Measurements from ENCODE around the gene NR2C2AP. TPM values are rescaled to one million over a fixed set of nuclear protein-coding genes. Genes with fewer than 3 reads are reported as not detected.
"Not testable (repeated sequence)": the region's sequence is repeated elsewhere in the genome, so short reads cannot be mapped to it uniquely, and the experiment has no call there.

Gene NR2C2AP, protein sequence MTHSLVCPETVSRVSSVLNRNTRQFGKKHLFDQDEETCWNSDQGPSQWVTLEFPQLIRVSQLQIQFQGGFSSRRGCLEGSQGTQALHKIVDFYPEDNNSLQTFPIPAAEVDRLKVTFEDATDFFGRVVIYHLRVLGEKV
- 5.5 TPM for total RNA-seq
- long read RNA-seq, transcript NR2C2AP-201 (5 exons, 1,293 nt): major isoform, 7 of 13 reads
- long read RNA-seq, partial matches to known transcripts: 0 of 13 reads
- long read RNA-seq, other reads (novel, unspliced or antisense): 6 of 13 reads

DNA sequence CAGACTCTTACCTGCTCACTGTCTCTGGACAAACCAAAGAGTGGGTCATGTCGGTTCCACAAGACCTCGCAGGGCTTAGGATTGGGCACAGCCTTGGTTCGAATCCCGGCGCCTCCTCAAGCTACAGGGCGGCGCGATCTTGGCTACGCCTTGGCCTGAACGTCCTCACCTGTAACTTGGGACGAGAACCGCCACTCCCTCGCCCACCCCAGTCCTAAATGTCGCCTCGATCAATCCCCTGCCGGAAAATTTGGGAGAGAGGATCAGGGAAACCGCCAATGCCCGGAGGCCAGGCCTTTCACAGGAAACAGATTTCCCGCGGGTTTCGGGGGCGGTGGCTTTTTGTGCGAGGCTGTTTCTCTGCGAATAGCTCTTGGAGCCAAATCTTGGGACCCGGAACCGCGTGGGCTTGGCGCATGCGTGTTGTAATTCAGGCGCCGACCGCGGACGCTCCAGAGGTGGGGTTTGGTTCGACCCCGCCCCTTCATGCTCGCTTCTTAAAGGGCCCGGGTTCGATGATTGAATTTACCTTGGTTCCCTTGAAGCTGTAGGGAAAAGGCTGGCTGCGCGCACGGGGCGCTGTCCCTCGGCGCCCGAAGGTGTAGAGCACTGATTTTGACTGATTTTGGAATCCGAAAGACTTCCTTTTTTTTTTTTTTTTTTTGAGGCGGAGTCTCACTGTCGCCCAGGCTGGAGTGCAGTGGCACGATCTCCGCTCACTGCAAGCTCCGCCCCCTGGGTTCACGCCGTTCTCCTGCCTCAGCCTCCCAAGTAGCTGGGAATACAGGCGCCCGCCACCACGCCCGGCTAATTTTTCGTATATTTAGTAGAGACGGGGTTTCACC lies at the start of gene NR2C2AP:
NR2C2AP (minus strand) TSS at position 403 of the 845 bp plus-strand sequence; CDS start at position 49, 354 bp downstream.
- peak; percentile 95 for DNase-seq
- intact Hi-C loops (cut with micrococcal nuclease): no loop called here
- ATAC-seq: peak; percentile 95

- ATAC-seq (no peak), DNase-seq (no peak)
Measured at GRCh38 chr19:19250196-19250801, 47.1 kb upstream of the NR2C2AP start.

GRCh38 chr19:19240476-19240875 lies 37.3 kb upstream of the NR2C2AP start:
- DNase-seq (no peak), ATAC-seq (no peak)
- intact Hi-C loops (cut with micrococcal nuclease): no loop called here

More at GRCh38 chr19:19250196-19250801, 47.1 kb upstream of the NR2C2AP start:
- intact Hi-C loops (cut with micrococcal nuclease): no loop called here

DNA sequence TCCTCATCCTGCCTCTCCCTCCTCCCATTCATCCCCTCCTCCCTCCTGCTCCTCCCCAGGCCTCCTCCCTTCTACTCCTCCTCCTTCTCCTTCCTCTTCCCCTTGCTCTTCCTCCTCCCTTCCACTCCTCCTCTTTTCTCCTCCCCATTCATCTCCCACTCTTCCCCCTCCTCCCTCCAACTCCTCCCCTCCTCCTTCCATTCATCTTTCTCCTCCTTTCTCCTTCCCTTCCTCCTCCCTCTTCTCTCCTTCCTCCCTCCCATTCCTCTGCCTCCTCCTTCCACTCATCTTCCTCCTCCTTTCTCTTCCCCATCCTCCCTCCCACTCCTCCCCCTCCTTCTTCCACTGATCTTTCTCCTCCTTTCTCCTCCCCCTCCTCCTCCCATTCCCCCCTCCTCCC lies 36.5 kb upstream of the NR2C2AP start:
- no peak for DNase-seq
- no peak for ATAC-seq
- intact Hi-C loops (cut with micrococcal nuclease): no loop called here

- no peak for ATAC-seq
- DNase-seq: no peak
- intact Hi-C loops (cut with micrococcal nuclease): no loop called here
Measured at GRCh38 chr19:19238126-19238894, 35.1 kb upstream of the NR2C2AP start.

GRCh38 chr19:19236173-19236572 lies 33.0 kb upstream of the NR2C2AP start:
- no peak for ATAC-seq
- intact Hi-C loops (cut with micrococcal nuclease): no loop called here
- no peak for DNase-seq

GRCh38 chr19:19234220-19234816 lies 31.1 kb upstream of the NR2C2AP start:
- ATAC-seq (no peak), DNase-seq (no peak)
- intact Hi-C loops (cut with micrococcal nuclease): no loop called here

GRCh38 chr19:19232261-19232721 lies 29.1 kb upstream of the NR2C2AP start:
- DNase-seq (no peak), ATAC-seq (no peak)
- intact Hi-C loops (cut with micrococcal nuclease): no loop called here

- ATAC-seq (no peak), DNase-seq (no peak)
- intact Hi-C loops (cut with micrococcal nuclease): no loop called here
Measured at GRCh38 chr19:19230999-19231398, 27.8 kb upstream of the NR2C2AP start.

DNA sequence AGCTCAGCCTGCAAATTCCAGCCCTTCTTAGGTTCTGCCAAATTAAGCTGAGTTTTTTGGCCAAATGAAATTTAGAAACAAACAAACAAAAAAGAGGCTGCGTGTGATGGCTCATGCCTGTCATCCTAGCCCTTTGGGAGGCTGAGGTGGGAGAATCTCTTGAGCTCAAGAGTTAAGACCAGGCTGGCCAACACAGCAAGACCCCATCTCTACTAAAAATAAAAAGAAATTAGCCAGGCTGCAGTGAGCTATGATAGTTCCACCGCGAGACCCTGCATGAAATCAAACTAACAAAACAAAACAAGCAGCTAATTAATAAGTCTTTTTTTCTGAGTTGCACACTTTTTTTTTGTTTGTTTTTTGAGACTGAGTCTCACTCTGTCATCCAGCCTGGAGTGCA lies 26.5 kb upstream of the NR2C2AP start:
- intact Hi-C loops (cut with micrococcal nuclease): no loop called here
- DNase-seq: no peak
- ATAC-seq: no peak

DNA sequence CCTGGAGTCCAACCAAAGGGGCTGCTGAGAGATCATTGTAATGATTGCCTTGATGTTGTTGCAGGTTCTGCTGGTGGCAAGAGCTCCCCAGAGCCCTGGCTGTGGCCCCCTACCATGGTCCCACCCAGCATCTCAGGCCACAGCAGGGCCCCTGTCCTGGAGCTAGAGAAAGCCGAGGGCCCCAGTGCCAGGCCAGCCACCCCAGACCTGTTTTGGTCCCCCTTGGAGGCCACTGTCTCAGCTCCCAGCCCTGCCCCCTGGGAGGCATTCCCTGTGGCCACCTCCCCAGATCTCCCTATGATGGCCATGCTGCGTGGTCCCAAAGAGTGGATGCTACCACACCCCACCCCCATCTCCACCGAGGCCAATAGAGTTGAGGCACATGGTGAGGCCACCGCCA lies 24.0 kb upstream of the NR2C2AP start:
- DNase-seq (no peak), ATAC-seq (no peak)
- intact Hi-C loops (cut with micrococcal nuclease): no loop called here

DNA sequence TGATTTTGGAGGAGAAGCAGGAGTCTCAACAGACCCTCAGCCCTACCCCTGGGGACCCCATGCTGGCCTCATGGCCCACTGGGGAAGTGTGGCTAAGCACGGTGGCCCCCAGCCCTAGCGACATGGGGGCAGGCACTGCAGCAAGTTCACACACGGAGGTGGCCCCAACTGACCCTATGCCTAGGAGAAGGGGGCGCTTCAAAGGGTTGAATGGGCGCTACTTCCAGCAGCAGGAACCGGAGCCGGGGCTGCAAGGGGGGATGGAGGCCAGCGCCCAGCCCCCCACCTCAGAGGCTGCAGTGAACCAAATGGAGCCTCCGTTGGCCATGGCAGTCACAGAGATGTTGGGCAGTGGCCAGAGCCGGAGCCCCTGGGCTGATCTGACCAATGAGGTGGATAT lies 23.4 kb upstream of the NR2C2AP start:
- ATAC-seq (no peak), DNase-seq (no peak)
- intact Hi-C loops (cut with micrococcal nuclease): no loop called here

- ATAC-seq (no peak), DNase-seq (no peak)
- intact Hi-C loops (cut with micrococcal nuclease): no loop called here
Measured at GRCh38 chr19:19226204-19226603, 23.0 kb upstream of the NR2C2AP start.

DNA sequence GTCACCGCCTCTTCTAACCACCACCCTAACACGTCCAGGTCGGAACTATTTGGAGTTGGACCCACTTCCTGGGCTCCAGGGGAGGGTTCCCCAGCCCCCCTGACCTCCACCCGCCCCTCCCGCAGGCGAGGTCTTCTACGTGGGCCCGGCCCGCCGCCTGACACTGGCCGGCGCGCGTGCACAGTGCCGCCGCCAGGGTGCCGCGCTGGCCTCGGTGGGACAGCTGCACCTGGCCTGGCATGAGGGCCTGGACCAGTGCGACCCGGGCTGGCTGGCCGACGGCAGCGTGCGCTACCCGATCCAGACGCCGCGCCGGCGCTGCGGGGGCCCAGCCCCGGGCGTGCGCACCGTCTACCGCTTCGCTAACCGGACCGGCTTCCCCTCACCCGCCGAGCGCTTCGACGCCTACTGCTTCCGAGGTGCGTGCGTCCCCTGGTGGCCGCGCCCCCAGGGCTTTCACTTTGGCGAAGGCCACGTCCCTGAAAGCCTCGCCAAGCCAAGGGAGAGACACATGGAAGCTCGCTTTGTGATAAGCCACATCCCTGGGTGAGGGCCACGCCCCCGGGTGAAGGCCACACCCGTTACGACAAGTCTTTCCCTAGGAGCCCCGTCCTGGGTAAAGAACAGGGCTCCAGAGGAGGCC lies 21.8 kb upstream of the NR2C2AP start:
- ATAC-seq (peak; percentile 63), DNase-seq (peak; percentile 67)
- intact Hi-C loops (cut with micrococcal nuclease): no loop called here

GRCh38 chr19:19224150-19224851 lies 21.1 kb upstream of the NR2C2AP start:
- intact Hi-C loops (cut with micrococcal nuclease): no loop called here
- ATAC-seq (no peak), DNase-seq (no peak)

DNA sequence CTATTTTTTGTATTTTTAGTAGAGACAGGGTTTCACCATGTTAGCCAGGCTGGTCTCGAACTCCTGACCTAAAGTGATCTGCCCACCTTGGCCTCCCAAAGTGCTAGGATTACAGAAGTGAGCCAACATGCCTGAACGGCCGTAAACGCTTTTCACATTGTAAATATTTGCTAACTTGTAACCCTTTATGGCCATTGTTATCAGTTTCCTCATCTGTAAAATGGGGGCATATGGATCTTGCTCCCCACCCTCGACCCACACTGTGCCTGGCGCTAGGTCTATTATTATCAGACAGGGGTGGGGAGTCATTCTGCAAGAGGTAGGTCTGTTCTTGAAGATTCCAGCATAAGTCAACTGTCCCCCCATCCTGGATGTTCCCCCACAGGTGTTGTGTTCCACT lies 20.4 kb upstream of the NR2C2AP start:
- intact Hi-C loops (cut with micrococcal nuclease): no loop called here
- ATAC-seq (no peak), DNase-seq (no peak)

- no peak for DNase-seq
- intact Hi-C loops (cut with micrococcal nuclease): no loop called here
- ATAC-seq: no peak
Measured at GRCh38 chr19:19223060-19223459, 19.8 kb upstream of the NR2C2AP start.

DNA sequence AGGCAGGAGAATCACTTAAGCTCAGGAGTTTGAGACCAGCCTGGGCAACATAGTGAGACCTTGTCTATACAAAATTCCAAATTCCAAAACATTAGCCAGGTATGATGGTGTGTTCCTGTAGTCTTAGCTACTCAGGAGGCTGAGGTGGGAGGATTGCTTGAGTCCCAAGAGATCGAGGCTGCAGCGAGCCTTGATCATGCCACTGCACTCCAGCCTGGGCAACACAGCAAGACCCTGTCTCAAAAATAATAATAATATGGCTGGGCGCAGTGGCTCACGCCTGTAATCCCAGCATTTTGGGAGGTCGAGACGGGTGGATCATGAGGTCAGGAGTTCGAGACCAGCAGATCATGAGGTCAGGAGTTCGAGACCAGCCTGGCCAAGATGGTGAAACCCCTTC lies 17.8 kb upstream of the NR2C2AP start:
- DNase-seq; ATAC-seq; intact Hi-C loops (cut with micrococcal nuclease): not testable (repeated sequence)
